HEK293 (cell line): ENCODE results near the gene MGAT5B.

ENCODE experiments used
- CTCF ChIA-PET: fragments of 350-600 bp; formaldehyde crosslinking; extraction: SDS; loops from one replicate; lab custom pipeline; 2021; ENCODE audit warnings: antibody characterized with exemption; lab: Yijun Ruan, JAX
- POLR2A ChIA-PET: fragments of 300-600 bp; formaldehyde crosslinking; extraction: SDS; loops from one replicate; lab custom pipeline; 2020; ENCODE audit warnings: antibody characterized with exemption, inconsistent platforms; lab: Yijun Ruan, JAX
- H3K27ac ChIP-seq: fragments of 200-500 bp; sonication (Bioruptor generic); 2 replicates; pipeline ENCODE4 v1.5.1; 2014; ENCODE audit warnings: low read depth, low read length, control low read depth, inconsistent platforms; ENCODE audit errors: extremely low read depth
- H3K36me3 ChIP-seq, 2 experiments: fragments of 200-500 bp in 1 of 2; sonication (Bioruptor generic) in 1 of 2; 1 replicate in 1 of 2; 2 replicates in 1 of 2; pipeline ENCODE4 v1.5.1; 2014 to 2017; ENCODE audit warnings: inconsistent platforms in 2 of 2, low read length in 2 of 2; ENCODE audit not compliant: control insufficient read depth in 2 of 2, insufficient read depth in 1 of 2
- H3K4me1 ChIP-seq: fragments of 200-500 bp; sonication (Bioruptor generic); 2 replicates; pipeline ENCODE4 v1.5.1; 2014; ENCODE audit warnings: mild to moderate bottlenecking, low read length, inconsistent platforms; ENCODE audit not compliant: control insufficient read depth, insufficient read depth
- H3K4me3 ChIP-seq: 2 replicates; pipeline ENCODE4 v1.5.1; 2011; ENCODE audit warnings: low read depth, mild to moderate bottlenecking, control low read depth, low read length, moderate library complexity
- H3K9me3 ChIP-seq: fragments of 200-500 bp; sonication (Bioruptor generic); 2 replicates; pipeline ENCODE4 v1.5.1; 2014; ENCODE audit warnings: low read depth, low read length, inconsistent platforms; ENCODE audit not compliant: control insufficient read depth, insufficient read depth
- BCL11B ChIP-seq: fragments of 450-650 bp; formaldehyde crosslinking; IDR thresholded peaks from 2 replicates; pipeline ENCODE4 v1.5.1; 2016; ENCODE audit warnings: low read depth, missing biosample characterization, missing genetic modification characterization
- HOXA7 ChIP-seq: sonication (generic); formaldehyde crosslinking; IDR thresholded peaks from 2 replicates; pipeline ENCODE4 v1.8.1; 2022; ENCODE audit warnings: missing genetic modification reagents, borderline replicate concordance
- OSR2 ChIP-seq: fragments of 450-650 bp; formaldehyde crosslinking; IDR thresholded peaks from 2 replicates; pipeline ENCODE4 v1.5.1; 2016; ENCODE audit warnings: missing biosample characterization, missing genetic modification characterization
- REPIN1 ChIP-seq: fragments of 450-650 bp; formaldehyde crosslinking; IDR thresholded peaks from 2 replicates; pipeline ENCODE4 v1.5.1; 2017; ENCODE audit warnings: missing biosample characterization, missing genetic modification characterization, low read depth
- YY1 ChIP-seq: fragments of 450-650 bp; formaldehyde crosslinking; IDR thresholded peaks from 2 replicates; pipeline ENCODE4 v1.5.1; 2018; ENCODE audit warnings: missing biosample characterization, missing genetic modification characterization
- ZBTB11 ChIP-seq: fragments of 450-650 bp; formaldehyde crosslinking; conservative IDR thresholded peaks from 2 replicates; pipeline ENCODE4 v1.5.1; 2016; ENCODE audit warnings: low read depth, missing biosample characterization, missing genetic modification characterization
- ZBTB20 ChIP-seq: fragments of 450-650 bp; formaldehyde crosslinking; IDR thresholded peaks from 2 replicates; pipeline ENCODE4 v1.5.1; 2016; ENCODE audit warnings: missing biosample characterization, missing genetic modification characterization
- ZBTB21 ChIP-seq: fragments of 450-650 bp; formaldehyde crosslinking; IDR thresholded peaks from 2 replicates; pipeline ENCODE4 v1.5.1; 2017; ENCODE audit warnings: missing biosample characterization, missing genetic modification characterization
- ZBTB48 ChIP-seq: fragments of 450-650 bp; formaldehyde crosslinking; IDR thresholded peaks from 2 replicates; pipeline ENCODE4 v1.5.1; 2016; ENCODE audit warnings: missing biosample characterization, missing genetic modification characterization
- ZBTB49 ChIP-seq: fragments of 450-650 bp; formaldehyde crosslinking; IDR thresholded peaks from 2 replicates; pipeline ENCODE4 v1.5.1; 2016; ENCODE audit warnings: missing biosample characterization, missing genetic modification characterization, low read depth
- ZBTB7A ChIP-seq: fragments of 450-650 bp; formaldehyde crosslinking; IDR thresholded peaks from 2 replicates; pipeline ENCODE4 v1.5.1; 2016; ENCODE audit warnings: low read depth, missing biosample characterization, missing genetic modification characterization
- ZNF214 ChIP-seq: fragments of 450-650 bp; formaldehyde crosslinking; IDR thresholded peaks from 2 replicates; pipeline ENCODE4 v1.5.1; 2017; ENCODE audit warnings: missing biosample characterization, mild to moderate bottlenecking, missing genetic modification characterization, borderline replicate concordance
- ZNF26 ChIP-seq: fragments of 450-650 bp; formaldehyde crosslinking; IDR thresholded peaks from 2 replicates; pipeline ENCODE4 v1.5.1; 2016; ENCODE audit warnings: missing biosample characterization, missing genetic modification characterization
- ZNF423 ChIP-seq: fragments of 450-650 bp; formaldehyde crosslinking; IDR thresholded peaks from 2 replicates; pipeline ENCODE4 v1.5.1; 2016; ENCODE audit warnings: missing biosample characterization, missing genetic modification characterization
- ZNF514 ChIP-seq: fragments of 450-650 bp; formaldehyde crosslinking; IDR thresholded peaks from 2 replicates; pipeline ENCODE4 v1.5.1; 2016; ENCODE audit warnings: missing biosample characterization, missing genetic modification characterization
- ZNF600 ChIP-seq: fragments of 450-650 bp; formaldehyde crosslinking; IDR thresholded peaks from 2 replicates; pipeline ENCODE4 v1.5.1; 2016; ENCODE audit warnings: missing biosample characterization, missing genetic modification characterization
- ZNF664 ChIP-seq: fragments of 450-650 bp; formaldehyde crosslinking; IDR thresholded peaks from 2 replicates; pipeline ENCODE4 v1.5.1; 2016; ENCODE audit warnings: missing biosample characterization, missing genetic modification characterization
- ZNF692 ChIP-seq: fragments of 450-650 bp; formaldehyde crosslinking; IDR thresholded peaks from 2 replicates; pipeline ENCODE4 v1.5.1; 2016; ENCODE audit warnings: missing biosample characterization, missing genetic modification characterization
- ZNF707 ChIP-seq: fragments of 450-650 bp; formaldehyde crosslinking; IDR thresholded peaks from 2 replicates; pipeline ENCODE4 v1.5.1; 2016; ENCODE audit warnings: missing biosample characterization, missing genetic modification characterization
- ZNF792 ChIP-seq: fragments of 450-650 bp; formaldehyde crosslinking; IDR thresholded peaks from 2 replicates; pipeline ENCODE4 v1.5.1; 2016; ENCODE audit warnings: missing biosample characterization, missing genetic modification characterization
- ZSCAN23 ChIP-seq: fragments of 450-650 bp; formaldehyde crosslinking; IDR thresholded peaks from 2 replicates; pipeline ENCODE4 v1.5.1; 2016; ENCODE audit warnings: missing biosample characterization, missing genetic modification characterization
- TF ChIP-seq, protein P1 (sequence below): fragments of 450-650 bp; formaldehyde crosslinking; IDR thresholded peaks from 2 replicates; pipeline ENCODE4 v1.5.1; 2017; ENCODE audit warnings: missing biosample characterization, missing genetic modification characterization
- TF ChIP-seq, protein P2 (sequence below): fragments of 450-650 bp; formaldehyde crosslinking; IDR thresholded peaks from 2 replicates; pipeline ENCODE4 v1.5.1; 2016; ENCODE audit warnings: missing biosample characterization, missing genetic modification characterization, low read depth

Gene MGAT5B

GRCh38 chr17:76988796-76989195 lies 120.6 kb downstream of the MGAT5B start (continued):
- TF ChIP-seq, protein P1, sequence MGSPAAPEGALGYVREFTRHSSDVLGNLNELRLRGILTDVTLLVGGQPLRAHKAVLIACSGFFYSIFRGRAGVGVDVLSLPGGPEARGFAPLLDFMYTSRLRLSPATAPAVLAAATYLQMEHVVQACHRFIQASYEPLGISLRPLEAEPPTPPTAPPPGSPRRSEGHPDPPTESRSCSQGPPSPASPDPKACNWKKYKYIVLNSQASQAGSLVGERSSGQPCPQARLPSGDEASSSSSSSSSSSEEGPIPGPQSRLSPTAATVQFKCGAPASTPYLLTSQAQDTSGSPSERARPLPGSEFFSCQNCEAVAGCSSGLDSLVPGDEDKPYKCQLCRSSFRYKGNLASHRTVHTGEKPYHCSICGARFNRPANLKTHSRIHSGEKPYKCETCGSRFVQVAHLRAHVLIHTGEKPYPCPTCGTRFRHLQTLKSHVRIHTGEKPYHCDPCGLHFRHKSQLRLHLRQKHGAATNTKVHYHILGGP (tag by site-specific recombination) = no peak
- TF ChIP-seq, all 188 proteins: peak for 0

DNA sequence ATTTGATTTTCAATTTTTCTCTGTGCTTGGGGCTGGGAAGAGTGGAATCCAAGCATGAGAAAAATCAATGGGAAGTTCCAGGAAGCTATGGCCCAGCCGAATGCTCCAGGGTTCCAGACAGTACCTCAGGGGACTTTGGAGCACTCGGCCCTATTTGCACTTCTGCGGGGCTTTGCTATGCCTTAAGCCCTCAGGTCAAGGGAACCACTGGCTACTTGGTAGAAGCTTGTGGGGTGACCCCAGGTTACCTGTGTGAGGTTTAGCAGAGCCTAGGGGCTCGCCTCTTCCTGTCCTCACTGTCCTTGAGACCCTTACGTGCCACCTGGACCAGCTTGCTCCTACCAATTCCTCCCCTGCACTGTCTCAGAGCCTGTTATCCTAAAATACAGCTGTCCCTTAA lies 121.3 kb downstream of the MGAT5B start:
- Histone ChIP-seq H3K4me3 (no peak overlapping the region), H3K36me3 (no peaks in the 10 kb centered on the region), H3K9me3 (no peaks in the 10 kb centered on the region), H3K4me1 (no peaks in the 10 kb centered on the region), H3K27ac (no peak overlapping the region)
- ChIA-PET CTCF (interaction anchor here (1.0 kb wide), 1 partner anchor 122 kb away, joined by 3 read pairs; no protein-coding TSS in a partner anchor), POLR2A (no interaction called here)
- TF ChIP-seq ZNF707 (tag by site-specific recombination) = no peak
- no peak for TF ChIP-seq ZNF423
- TF ChIP-seq ZBTB49 = no peak
- no peak for TF ChIP-seq YY1 (tag by site-specific recombination)
- no peak for TF ChIP-seq ZNF692 (tag by site-specific recombination)
- TF ChIP-seq HOXA7 (CRISPR knock-in tag) = no peak
- no peak for TF ChIP-seq ZBTB11 (tag by site-specific recombination)
- TF ChIP-seq ZBTB20 = no peak
- no peak for TF ChIP-seq ZBTB7A (tag by site-specific recombination)
- TF ChIP-seq ZSCAN23 (tag by site-specific recombination) = no peak
- TF ChIP-seq REPIN1 (tag by site-specific recombination) = no peak
- no peak for TF ChIP-seq ZNF214

GRCh38 chr17:76992891-76993290 lies 124.7 kb downstream of the MGAT5B start:
- H3K4me3 ChIP-seq = no peak overlapping the region
- ChIA-PET POLR2A (no interaction called here), CTCF (no interaction called here)
- H3K27ac ChIP-seq = no peak overlapping the region
- H3K4me1 ChIP-seq = no peaks in the 10 kb centered on the region
- H3K9me3 ChIP-seq = no peaks in the 10 kb centered on the region
- H3K36me3 ChIP-seq = no peaks in the 10 kb centered on the region
- TF ChIP-seq ZNF600 (no peak), ZNF514 (no peak), ZNF792 (tag by site-specific recombination) (no peak), ZBTB48 (no peak), ZBTB21 (tag by site-specific recombination) (no peak), ZNF26 (tag by site-specific recombination) (no peak), BCL11B (no peak), OSR2 (tag by site-specific recombination) (no peak), ZNF664 (no peak)
- TF ChIP-seq, protein P2, sequence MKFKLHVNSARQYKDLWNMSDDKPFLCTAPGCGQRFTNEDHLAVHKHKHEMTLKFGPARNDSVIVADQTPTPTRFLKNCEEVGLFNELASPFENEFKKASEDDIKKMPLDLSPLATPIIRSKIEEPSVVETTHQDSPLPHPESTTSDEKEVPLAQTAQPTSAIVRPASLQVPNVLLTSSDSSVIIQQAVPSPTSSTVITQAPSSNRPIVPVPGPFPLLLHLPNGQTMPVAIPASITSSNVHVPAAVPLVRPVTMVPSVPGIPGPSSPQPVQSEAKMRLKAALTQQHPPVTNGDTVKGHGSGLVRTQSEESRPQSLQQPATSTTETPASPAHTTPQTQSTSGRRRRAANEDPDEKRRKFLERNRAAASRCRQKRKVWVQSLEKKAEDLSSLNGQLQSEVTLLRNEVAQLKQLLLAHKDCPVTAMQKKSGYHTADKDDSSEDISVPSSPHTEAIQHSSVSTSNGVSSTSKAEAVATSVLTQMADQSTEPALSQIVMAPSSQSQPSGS (tag by site-specific recombination) = no peak
